ENCODE measurements around the gene ZNF462.

ZNF462 gene

GRCh38 chr9:106962122-106962521 is 99.2 kb downstream of the ZNF462 start:
- DNase-seq (ENCODE audit: low read depth), result peak; percentile 32
- H3K4me3 ChIP-seq (replicated peaks; ENCODE audit: low read depth, low read length), result no peak overlapping the region
- no peak for TF ChIP-seq CTCF (IDR thresholded peaks at IDR 0.05; ENCODE audit: low read length, missing control alignments)

- H3K4me3 ChIP-seq (replicated peaks; ENCODE audit: low read depth, low read length), result no peak overlapping the region
- peak; percentile 94 for DNase-seq (ENCODE audit: low read depth)
- TF ChIP-seq CTCF (IDR thresholded peaks at IDR 0.05; ENCODE audit: low read length, missing control alignments), result no peak
Observed at GRCh38 chr9:106962615-106963363, 99.8 kb downstream of the ZNF462 start.

GRCh38 chr9:106963684-106964083 is 100.7 kb downstream of the ZNF462 start:
- TF ChIP-seq CTCF (IDR thresholded peaks at IDR 0.05; ENCODE audit: low read length, missing control alignments), result no peak
- DNase-seq (ENCODE audit: low read depth), result no peak
- no peak overlapping the region for H3K4me3 ChIP-seq (replicated peaks; ENCODE audit: low read depth, low read length)

- TF ChIP-seq CTCF (IDR thresholded peaks at IDR 0.05; ENCODE audit: low read length, missing control alignments), result no peak
- DNase-seq (ENCODE audit: low read depth), result no peak
- no peak overlapping the region for H3K4me3 ChIP-seq (replicated peaks; ENCODE audit: low read depth, low read length)
Observed at GRCh38 chr9:106964329-106964728, 101.4 kb downstream of the ZNF462 start.

- H3K4me3 ChIP-seq (replicated peaks; ENCODE audit: low read depth, low read length), result no peak overlapping the region
Observed at GRCh38 chr9:106964822-106965525, 102.0 kb downstream of the ZNF462 start.

GRCh38 chr9:106966481-106966880 is 103.5 kb downstream of the ZNF462 start:
- TF ChIP-seq CTCF (IDR thresholded peaks at IDR 0.05; ENCODE audit: low read length, missing control alignments), result no peak
- no peak overlapping the region for H3K4me3 ChIP-seq (replicated peaks; ENCODE audit: low read depth, low read length)

More at GRCh38 chr9:106964822-106965525, 102.0 kb downstream of the ZNF462 start:
- DNase-seq (ENCODE audit: low read depth), result no peak
- no peak for TF ChIP-seq CTCF (IDR thresholded peaks at IDR 0.05; ENCODE audit: low read length, missing control alignments)

More at GRCh38 chr9:106966481-106966880, 103.5 kb downstream of the ZNF462 start:
- no peak for DNase-seq (ENCODE audit: low read depth)
